HL-60 (cell line): ENCODE measurements around the gene ABCA7.

Experiments
- CTCF ChIP-seq: IDR thresholded peaks from one replicate; pipeline ENCODE4 v1.5.1; 2011; ENCODE audit warnings: low read length, control low read depth, inconsistent platforms; ENCODE audit not compliant: insufficient read depth
- GABPA ChIP-seq: IDR thresholded peaks from 2 replicates; pipeline ENCODE4 v1.6.1; 2012; ENCODE audit warnings: low read depth
- SPI1 ChIP-seq: IDR thresholded peaks from 2 replicates; pipeline ENCODE4 v1.6.1; 2012; ENCODE audit warnings: low read depth, mild to moderate bottlenecking, borderline replicate concordance

DNA sequence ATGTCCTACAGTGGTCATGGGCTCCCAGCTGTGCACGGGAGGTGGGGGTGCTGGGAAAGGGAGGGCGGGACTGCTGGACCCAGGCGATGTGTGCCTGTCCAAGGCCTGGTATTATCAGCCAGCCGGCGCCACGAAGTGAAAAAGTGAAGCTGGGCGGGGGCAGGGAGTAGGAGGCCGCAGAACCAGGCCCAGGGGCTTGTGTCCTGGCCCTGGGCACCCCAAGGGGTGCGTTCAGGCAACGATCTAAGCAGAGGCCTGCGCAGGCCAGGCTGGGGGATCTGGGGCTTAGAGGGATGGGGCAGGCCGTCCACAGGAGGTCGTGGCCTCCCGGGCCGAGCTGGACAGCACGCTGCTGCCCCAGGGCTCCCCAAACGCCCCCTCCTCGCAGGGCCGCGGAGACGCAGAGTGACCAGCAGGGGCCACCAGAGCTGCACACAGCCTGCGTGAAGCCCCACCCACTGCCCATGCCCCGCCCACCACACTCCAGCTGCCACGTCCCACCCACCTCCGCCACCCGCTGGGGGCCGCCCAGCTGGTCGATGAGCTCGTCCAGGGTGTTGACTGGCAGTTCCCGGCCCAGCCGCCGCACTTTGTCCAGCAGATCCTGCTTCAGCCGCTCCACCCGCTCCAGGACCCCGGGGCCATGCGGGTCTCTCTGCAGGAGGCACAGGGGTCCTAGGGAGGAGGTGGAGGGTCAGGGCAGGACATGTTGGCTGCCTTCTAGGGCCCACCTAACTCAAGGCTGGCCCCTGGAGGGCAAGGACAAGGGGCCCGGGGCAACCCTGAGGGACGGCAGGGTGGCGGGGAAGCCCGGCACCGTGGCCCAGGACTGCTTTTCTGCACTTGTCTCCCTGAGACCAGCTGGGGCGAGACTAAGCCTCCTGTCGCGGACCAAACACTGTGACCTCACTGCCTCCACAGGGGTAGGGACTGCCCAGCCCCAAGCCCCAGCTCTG is 73.4 kb downstream of the ABCA7 start:
- TF ChIP-seq SPI1 (no peak), CTCF (peak; percentile 44), GABPA (no peak)
